ENCODE data around the gene DOCK1.

The DOCK1 gene

GRCh38 chr10:127356360-127356759, 451.1 kb downstream of the DOCK1 start:
- DNase-seq (ENCODE audit: low read depth): no peak

- DNase-seq (ENCODE audit: low read depth): no peak
Measured at GRCh38 chr10:127357265-127357664, 452.0 kb downstream of the DOCK1 start.

- DNase-seq (ENCODE audit: low read depth): no peak
Measured at GRCh38 chr10:127358337-127358736, 453.1 kb downstream of the DOCK1 start.

- DNase-seq (ENCODE audit: low read depth): no peak
Measured at GRCh38 chr10:127364034-127364433, 458.8 kb downstream of the DOCK1 start.

- DNase-seq (ENCODE audit: low read depth): no peak
Measured at GRCh38 chr10:127368101-127368500, 462.9 kb downstream of the DOCK1 start.

- DNase-seq (ENCODE audit: low read depth): no peak
Measured at GRCh38 chr10:127368929-127369328, 463.7 kb downstream of the DOCK1 start.

- DNase-seq (ENCODE audit: low read depth): no peak
Measured at GRCh38 chr10:127370601-127371000, 465.4 kb downstream of the DOCK1 start.

GRCh38 chr10:127372361-127372760, 467.1 kb downstream of the DOCK1 start:
- no peak for DNase-seq (ENCODE audit: low read depth)

- DNase-seq (ENCODE audit: low read depth): no peak
Measured at GRCh38 chr10:127374074-127374680, 468.9 kb downstream of the DOCK1 start.

GRCh38 chr10:127374901-127375300, 469.7 kb downstream of the DOCK1 start:
- no peak for DNase-seq (ENCODE audit: low read depth)

- no peak for DNase-seq (ENCODE audit: low read depth)
Measured at GRCh38 chr10:127375461-127375860, 470.2 kb downstream of the DOCK1 start.

GRCh38 chr10:127376071-127376470, 470.8 kb downstream of the DOCK1 start:
- DNase-seq (ENCODE audit: low read depth): no peak

GRCh38 chr10:127378628-127379027, 473.4 kb downstream of the DOCK1 start:
- no peak for DNase-seq (ENCODE audit: low read depth)

GRCh38 chr10:127384532-127384931, 479.3 kb downstream of the DOCK1 start:
- no peak for DNase-seq (ENCODE audit: low read depth)

- DNase-seq (ENCODE audit: low read depth): no peak
Measured at GRCh38 chr10:127385066-127385465, 479.8 kb downstream of the DOCK1 start.

- DNase-seq (ENCODE audit: low read depth): no peak
Measured at GRCh38 chr10:127386606-127387327, 481.5 kb downstream of the DOCK1 start.

- DNase-seq (ENCODE audit: low read depth): no peak
Measured at GRCh38 chr10:127391875-127392274, 486.6 kb downstream of the DOCK1 start.

GRCh38 chr10:127392351-127393235, 487.4 kb downstream of the DOCK1 start:
- no peak for DNase-seq (ENCODE audit: low read depth)

GRCh38 chr10:127398140-127398970, 493.1 kb downstream of the DOCK1 start:
- peak; percentile 7 for DNase-seq (ENCODE audit: low read depth)

- DNase-seq (ENCODE audit: low read depth): no peak
Measured at GRCh38 chr10:127398971-127399365, 493.7 kb downstream of the DOCK1 start.

- DNase-seq (ENCODE audit: low read depth): no peak
Measured at GRCh38 chr10:127399668-127400067, 494.4 kb downstream of the DOCK1 start.

- no peak for DNase-seq (ENCODE audit: low read depth)
Measured at GRCh38 chr10:127400216-127400615, 495.0 kb downstream of the DOCK1 start.
